Osteoblast (primary cell): ENCODE measurements around the gene PABPC1L. TPM values are rescaled to one million over a fixed set of nuclear protein-coding genes. Genes with fewer than 3 reads are reported as not detected.

Experiments used
- DNase-seq: peaks from one replicate; pipeline ENCODE4 v3.0.0; 2011; ENCODE audit warnings: low spot score, mixed read lengths; ENCODE audit not compliant: insufficient read length; ENCODE audit errors: missing footprints
- H2AFZ ChIP-seq: 2 replicates; pipeline ENCODE4 v1.6.0; 2011; ENCODE audit warnings: mild to moderate bottlenecking, low read length
- H3K27ac ChIP-seq: 2 replicates; pipeline ENCODE4 v1.5.1; 2011; ENCODE audit warnings: mild to moderate bottlenecking, low read depth, low read length, moderate library complexity
- H3K27me3 ChIP-seq: 2 replicates; pipeline ENCODE4 v1.6.0; 2012; ENCODE audit warnings: mild to moderate bottlenecking, control low read depth, inconsistent platforms, low read length, moderate library complexity; ENCODE audit not compliant: insufficient read depth
- H3K36me3 ChIP-seq: 2 replicates; pipeline ENCODE4 v1.5.1; 2011; ENCODE audit warnings: mild to moderate bottlenecking, low read length, control low read depth, moderate library complexity; ENCODE audit not compliant: insufficient read depth
- H3K4me1 ChIP-seq: 2 replicates; pipeline ENCODE4 v1.5.1; 2011; ENCODE audit warnings: mild to moderate bottlenecking, low read length, control low read depth, moderate library complexity; ENCODE audit not compliant: insufficient read depth
- H3K4me2 ChIP-seq: 2 replicates; pipeline ENCODE4 v1.6.0; 2011; ENCODE audit warnings: mild to moderate bottlenecking, low read length; ENCODE audit not compliant: insufficient read depth
- H3K4me3 ChIP-seq: fragments of 200-600 bp; sonication (generic); 3 replicates; pipeline ENCODE4 v1.5.1; 2012; ENCODE audit warnings: mild to moderate bottlenecking, low read length, inconsistent platforms; ENCODE audit not compliant: insufficient read depth
- H3K79me2 ChIP-seq: 2 replicates; pipeline ENCODE4 v1.6.0; 2012; ENCODE audit warnings: mild to moderate bottlenecking, low read length, control low read depth, inconsistent platforms; ENCODE audit not compliant: insufficient read depth
- H3K9me3 ChIP-seq: 2 replicates; pipeline ENCODE4 v1.5.1; 2011; ENCODE audit warnings: low read depth, low read length, control low read depth
- H4K20me1 ChIP-seq: 2 replicates; pipeline ENCODE4 v1.6.0; 2012; ENCODE audit warnings: mild to moderate bottlenecking, low read length, control low read depth; ENCODE audit not compliant: insufficient read depth
- total RNA-seq: library from RNA; depleted of rRNA; stranded (reverse); fragments of >200 nt; gene quantifications from 2 replicates; pipeline ENCODE4 v1.2.3, GENCODE V29; 2012
- TF ChIP-seq, protein P1 (sequence below): IDR thresholded peaks from 2 replicates; pipeline ENCODE4 v1.5.1; 2011; ENCODE audit warnings: mild to moderate bottlenecking, low read depth, low read length, moderate library complexity; ENCODE audit errors: extremely low read depth

Gene PABPC1L
- total RNA-seq, 1 donor = 15.6 TPM

DNA sequence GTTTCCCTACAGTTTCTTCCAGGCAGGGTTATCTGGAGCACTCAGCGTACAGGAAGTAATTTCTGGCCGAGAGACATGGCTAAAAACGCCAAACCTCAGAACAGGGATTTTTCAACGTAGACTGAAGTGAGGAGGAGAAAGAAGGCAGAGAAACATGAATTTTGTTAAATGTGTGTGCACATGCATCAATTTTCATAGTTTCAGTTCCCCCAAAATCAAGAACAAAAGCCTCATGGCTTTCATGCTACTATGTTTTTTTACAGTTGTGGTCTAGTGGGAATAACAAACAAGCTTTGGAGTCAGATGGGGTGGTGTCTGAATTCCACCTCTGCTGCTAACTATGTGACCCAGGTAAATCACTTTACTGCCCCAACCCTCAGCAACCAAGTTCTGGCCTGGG lies 45.4 kb downstream of the PABPC1L start:
- TF ChIP-seq, protein P1, sequence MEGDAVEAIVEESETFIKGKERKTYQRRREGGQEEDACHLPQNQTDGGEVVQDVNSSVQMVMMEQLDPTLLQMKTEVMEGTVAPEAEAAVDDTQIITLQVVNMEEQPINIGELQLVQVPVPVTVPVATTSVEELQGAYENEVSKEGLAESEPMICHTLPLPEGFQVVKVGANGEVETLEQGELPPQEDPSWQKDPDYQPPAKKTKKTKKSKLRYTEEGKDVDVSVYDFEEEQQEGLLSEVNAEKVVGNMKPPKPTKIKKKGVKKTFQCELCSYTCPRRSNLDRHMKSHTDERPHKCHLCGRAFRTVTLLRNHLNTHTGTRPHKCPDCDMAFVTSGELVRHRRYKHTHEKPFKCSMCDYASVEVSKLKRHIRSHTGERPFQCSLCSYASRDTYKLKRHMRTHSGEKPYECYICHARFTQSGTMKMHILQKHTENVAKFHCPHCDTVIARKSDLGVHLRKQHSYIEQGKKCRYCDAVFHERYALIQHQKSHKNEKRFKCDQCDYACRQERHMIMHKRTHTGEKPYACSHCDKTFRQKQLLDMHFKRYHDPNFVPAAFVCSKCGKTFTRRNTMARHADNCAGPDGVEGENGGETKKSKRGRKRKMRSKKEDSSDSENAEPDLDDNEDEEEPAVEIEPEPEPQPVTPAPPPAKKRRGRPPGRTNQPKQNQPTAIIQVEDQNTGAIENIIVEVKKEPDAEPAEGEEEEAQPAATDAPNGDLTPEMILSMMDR = no peak
- no peak for DNase-seq
- no peak overlapping the region for H3K4me3 ChIP-seq
- peaks cover 79% of the 10 kb centered on the region for H3K79me2 ChIP-seq
- no peaks in the 10 kb centered on the region for H3K9me3 ChIP-seq
- peaks cover 73% of the 10 kb centered on the region for H3K36me3 ChIP-seq
- no peaks in the 10 kb centered on the region for H3K27me3 ChIP-seq
- H3K4me2 ChIP-seq = no peak overlapping the region
- no peak overlapping the region for H3K27ac ChIP-seq
- no peak overlapping the region for H2AFZ ChIP-seq
- peaks cover 14% of the 10 kb centered on the region for H3K4me1 ChIP-seq
- peaks cover 24% of the 10 kb centered on the region for H4K20me1 ChIP-seq

DNA sequence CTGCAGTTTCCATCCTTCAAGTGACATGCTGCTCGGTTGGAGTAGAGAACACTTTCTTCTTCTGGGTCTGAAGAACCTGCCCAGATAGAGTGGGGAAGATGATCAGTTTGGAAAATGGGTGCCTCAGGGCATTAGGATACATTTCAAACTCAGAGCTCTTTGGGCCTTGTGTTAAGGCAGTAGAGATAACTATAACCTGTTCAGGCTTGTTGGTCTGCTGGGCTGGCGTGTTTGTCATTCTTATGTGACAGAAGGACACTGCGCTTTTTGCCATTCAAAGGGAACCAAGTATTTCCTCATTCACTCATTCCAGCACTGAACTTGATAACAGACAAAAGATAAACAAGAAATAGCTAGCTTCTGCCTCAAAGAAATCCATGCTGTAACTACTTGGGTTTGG lies 46.5 kb downstream of the PABPC1L start:
- Histone ChIP-seq H4K20me1 (peaks cover 24% of the 10 kb centered on the region), H3K79me2 (peaks cover 73% of the 10 kb centered on the region), H3K4me3 (no peak overlapping the region), H3K4me2 (no peak overlapping the region), H3K9me3 (no peaks in the 10 kb centered on the region), H3K36me3 (peaks cover 62% of the 10 kb centered on the region), H3K27ac (no peak overlapping the region), H2AFZ (no peak overlapping the region), H3K27me3 (no peaks in the 10 kb centered on the region), H3K4me1 (peaks cover 25% of the 10 kb centered on the region)
- no peak for DNase-seq
- TF ChIP-seq, protein P1 = no peak

GRCh38 chr20:44958276-44958675 lies 48.4 kb downstream of the PABPC1L start:
- H4K20me1 ChIP-seq = peaks cover 18% of the 10 kb centered on the region
- peak overlapping the region; percentile 76 for H3K4me3 ChIP-seq
- no peaks in the 10 kb centered on the region for H3K27me3 ChIP-seq
- no peaks in the 10 kb centered on the region for H3K9me3 ChIP-seq
- peak overlapping the region; percentile 75 for H3K27ac ChIP-seq
- no peak overlapping the region for H2AFZ ChIP-seq
- H3K79me2 ChIP-seq = peaks cover 62% of the 10 kb centered on the region
- peak overlapping the region; percentile 95 for H3K4me2 ChIP-seq
- TF ChIP-seq, protein P1 = no peak
- H3K4me1 ChIP-seq = peaks cover 32% of the 10 kb centered on the region
- no peak for DNase-seq
- peaks cover 43% of the 10 kb centered on the region for H3K36me3 ChIP-seq

DNA sequence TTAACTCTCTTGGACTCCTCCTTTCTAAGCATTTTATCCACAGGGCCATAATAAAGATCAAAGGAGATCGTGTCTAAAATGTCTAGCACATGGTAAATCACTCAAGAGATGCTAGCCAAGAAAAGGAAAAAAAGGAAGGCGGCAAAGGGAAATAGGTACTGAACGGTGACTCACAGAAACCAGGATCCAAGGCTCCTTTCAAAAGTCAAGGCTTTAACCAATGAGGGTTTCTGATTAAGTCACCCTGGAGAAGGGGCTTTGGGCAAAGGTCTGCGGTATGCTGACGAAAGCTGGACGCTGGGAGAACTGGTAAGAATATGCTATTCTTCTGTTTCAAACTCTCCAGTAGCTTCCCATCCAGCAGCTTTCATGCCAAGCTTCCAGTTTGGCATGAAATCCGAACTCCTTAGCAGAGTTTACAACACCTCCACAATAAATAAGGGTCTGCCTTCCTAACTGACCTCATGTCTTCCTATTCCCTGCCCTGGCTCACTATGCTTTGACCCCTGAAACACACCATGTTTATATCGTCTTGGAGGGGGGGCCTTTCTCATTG lies 49.3 kb downstream of the PABPC1L start:
- Histone ChIP-seq H3K4me2 (peak overlapping the region; percentile 95), H3K9me3 (no peaks in the 10 kb centered on the region), H3K27me3 (no peaks in the 10 kb centered on the region), H4K20me1 (peaks cover 18% of the 10 kb centered on the region), H2AFZ (peak overlapping the region; percentile 78), H3K79me2 (peaks cover 53% of the 10 kb centered on the region), H3K36me3 (peaks cover 34% of the 10 kb centered on the region), H3K27ac (peak overlapping the region; percentile 75), H3K4me3 (peak overlapping the region; percentile 76), H3K4me1 (peaks cover 32% of the 10 kb centered on the region)
- TF ChIP-seq, protein P1 = no peak
- no peak for DNase-seq
